Uterus (tissue), 2 donors: ENCODE data around the gene TMEM63B.

ENCODE experiments used
- CTCF ChIP-seq, 4 experiments: fragments of 200-600 bp in 2 of 4; fragments of 450-650 bp in 2 of 4; sonication (generic) in 2 of 4; IDR thresholded peaks; one replicate each; pipeline ENCODE4 v1.5.1; 2016 to 2019; ENCODE audit warnings: antibody characterized with exemption in 4 of 4, mild to moderate bottlenecking in 2 of 4, moderate library complexity in 1 of 4
- POLR2A ChIP-seq, 2 donors: fragments of 450-650 bp; IDR thresholded peaks; one replicate each; pipeline ENCODE4 v1.6.1; 2016; ENCODE audit warnings: antibody characterized with exemption in 2 of 2, mild to moderate bottlenecking in 1 of 2, moderate library complexity in 1 of 2

GRCh38 chr6:44079672-44080071, 47.7 kb upstream of the TMEM63B start:
- TF ChIP-seq CTCF (IDR thresholded peaks at IDR 0.05): no peak
- TF ChIP-seq POLR2A (IDR thresholded peaks at IDR 0.05): no peak
